GM21367 (cell line): Measurements from ENCODE around the gene TYRP1.
"Not testable (repeated sequence)": the region's sequence is repeated elsewhere in the genome, so short reads cannot be mapped to it uniquely, and the experiment has no call there.

ENCODE experiments used
- ATAC-seq: cut with Tn5 transposase; IDR thresholded peaks from one replicate; pipeline ENCODE4 v1.9.1; 2021; ENCODE audit not compliant: unreplicated experiment

The TYRP1 gene

GRCh38 chr9:12693141-12693540 is at the start of gene TYRP1:
TYRP1 (plus strand) TSS chr9:12693385; CDS start chr9:12693997, 612 bp downstream.
- ATAC-seq, result no peak

DNA sequence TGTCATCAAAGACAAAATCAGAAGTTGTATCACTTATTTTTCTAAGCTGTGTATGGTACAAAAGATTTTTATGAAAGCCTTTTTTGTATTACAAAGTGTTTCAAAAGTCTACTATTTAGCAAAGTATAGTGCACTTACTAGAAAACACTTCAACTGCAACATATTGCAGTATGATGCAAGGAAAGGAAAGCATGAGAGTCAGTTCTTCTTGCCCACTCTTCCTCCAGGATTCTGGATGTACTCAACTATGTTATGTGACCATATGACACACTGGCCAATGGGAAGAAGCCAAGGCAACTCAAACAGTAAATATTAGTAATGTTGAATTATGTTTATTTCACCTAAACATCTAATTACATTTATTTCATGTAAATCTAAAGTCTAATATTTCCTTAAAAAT is 49.5 kb upstream of the TYRP1 start:
- ATAC-seq, result no peak

DNA sequence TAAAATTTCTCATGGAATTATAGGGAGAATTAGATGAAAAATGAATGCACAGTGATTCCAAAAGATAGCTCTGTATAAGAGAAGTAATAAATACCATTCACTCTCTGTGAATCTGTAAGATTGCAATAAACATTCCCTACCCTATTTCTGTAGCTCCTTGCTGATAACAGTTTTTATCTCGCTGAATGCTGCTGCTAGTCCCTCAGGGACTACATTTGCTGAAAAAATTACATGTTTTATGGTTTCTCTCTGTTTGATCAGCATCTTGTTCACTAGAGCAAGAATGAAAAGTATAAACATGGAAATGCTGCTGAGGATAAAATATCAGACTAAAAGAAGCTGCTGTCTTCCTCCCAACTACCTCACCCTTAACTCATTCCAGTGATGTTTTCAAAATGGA is 44.3 kb upstream of the TYRP1 start:
- ATAC-seq, result no peak

- no peak for ATAC-seq
These were observed 42.1 kb upstream of the TYRP1 start for GRCh38 chr9:12651125-12651524.

DNA sequence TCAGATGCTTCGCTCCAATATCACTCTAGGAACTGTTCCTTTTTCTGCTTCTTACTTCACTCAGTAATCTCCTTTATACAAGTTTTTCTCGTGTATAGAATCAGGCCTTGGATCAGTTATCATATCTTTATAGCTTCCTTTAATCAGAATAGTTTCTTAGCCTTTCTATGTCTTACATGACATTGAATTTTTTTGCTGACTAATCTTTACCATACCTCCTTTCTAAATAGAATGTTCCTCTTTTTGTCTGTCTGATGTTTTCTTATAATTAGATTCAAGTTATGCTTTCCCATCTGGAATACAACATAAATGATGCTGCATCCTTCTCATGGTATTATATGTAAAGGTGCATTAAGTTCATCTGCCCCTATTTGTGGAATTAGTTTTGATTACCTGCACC is 40.2 kb upstream of the TYRP1 start:
- ATAC-seq, result no peak

- no peak for ATAC-seq
These were observed 36.4 kb upstream of the TYRP1 start for GRCh38 chr9:12656803-12657202.

GRCh38 chr9:12657233-12657632 is 36.0 kb upstream of the TYRP1 start:
- ATAC-seq, result no peak

- no peak for ATAC-seq
These were observed 35.2 kb upstream of the TYRP1 start for GRCh38 chr9:12657998-12658397.

- ATAC-seq, result no peak
These were observed 34.5 kb upstream of the TYRP1 start for GRCh38 chr9:12658531-12659209.

DNA sequence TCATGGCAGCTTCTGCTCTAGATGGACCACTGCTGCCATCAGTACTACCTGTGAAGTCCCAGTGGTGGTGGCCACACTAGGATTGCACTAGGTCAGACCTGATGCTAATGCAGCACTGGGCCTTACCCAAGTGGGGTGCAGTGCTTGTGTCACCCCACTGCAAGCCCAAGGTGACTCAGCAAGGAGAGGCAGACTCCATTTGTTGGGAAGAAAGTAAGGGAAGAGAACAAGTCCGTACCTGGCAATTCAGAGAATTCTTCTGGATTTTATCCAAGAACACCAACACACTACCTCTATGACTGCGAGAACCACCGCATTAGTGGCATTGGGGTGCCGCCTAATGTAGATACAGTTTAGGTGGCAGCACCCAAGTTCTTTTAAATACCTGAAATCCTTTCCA is 34.0 kb upstream of the TYRP1 start:
- ATAC-seq, result no peak

DNA sequence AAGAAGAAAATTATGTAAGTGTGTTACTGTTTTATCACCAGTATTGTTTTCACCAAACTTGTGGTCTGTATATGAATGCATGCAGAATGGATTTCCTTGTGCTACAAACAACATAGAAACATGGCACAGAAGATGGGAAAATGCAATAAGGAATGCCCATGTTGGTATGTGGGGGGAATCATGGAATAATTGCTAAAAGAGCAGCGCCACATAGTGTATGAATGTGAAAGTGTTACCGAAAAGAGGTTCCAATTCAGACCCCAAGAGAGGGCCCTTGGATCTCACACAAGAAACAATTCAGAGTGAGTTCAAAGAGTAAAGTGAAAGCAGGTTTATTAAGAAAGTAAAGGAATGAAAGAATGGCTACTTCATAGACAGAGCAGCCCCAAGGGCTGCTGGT is 26.4 kb upstream of the TYRP1 start:
- ATAC-seq, result no peak

DNA sequence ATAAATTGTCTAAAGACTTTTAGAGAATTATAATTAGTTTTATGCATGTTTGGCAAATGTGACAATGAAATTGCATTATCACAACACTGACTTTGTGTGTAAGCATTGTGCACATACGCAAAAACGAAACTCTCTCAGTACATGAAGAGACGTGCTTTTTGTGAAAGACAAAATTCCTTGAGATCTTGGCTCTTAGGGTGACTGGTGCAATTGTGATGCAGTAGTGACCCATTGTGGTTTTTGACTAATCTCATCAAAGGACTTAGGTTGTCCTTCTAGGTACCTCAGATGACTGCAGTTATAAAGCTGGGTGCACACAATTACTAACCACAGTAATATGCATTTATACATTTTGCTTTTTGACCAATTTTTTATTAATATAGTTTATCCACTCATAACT is 25.3 kb upstream of the TYRP1 start:
- ATAC-seq, result no peak

DNA sequence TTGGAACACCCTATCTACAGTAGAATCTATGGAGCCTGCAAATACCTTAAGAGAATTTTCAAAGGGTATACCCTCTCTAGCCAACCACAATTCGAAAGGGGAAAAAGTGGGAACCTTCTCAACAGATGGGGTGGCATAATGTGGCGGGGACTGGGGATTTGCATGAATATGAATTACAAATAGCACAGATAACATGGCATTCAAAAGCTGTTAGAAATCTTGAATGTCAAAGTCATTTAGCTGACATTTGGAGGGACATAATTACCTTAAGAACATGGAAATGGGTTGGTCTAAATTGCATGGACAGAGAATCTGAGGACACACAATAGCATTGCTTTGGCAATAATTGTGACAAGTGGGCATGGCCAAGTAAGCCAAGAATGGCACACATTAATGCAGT is 23.2 kb upstream of the TYRP1 start:
- no peak for ATAC-seq

DNA sequence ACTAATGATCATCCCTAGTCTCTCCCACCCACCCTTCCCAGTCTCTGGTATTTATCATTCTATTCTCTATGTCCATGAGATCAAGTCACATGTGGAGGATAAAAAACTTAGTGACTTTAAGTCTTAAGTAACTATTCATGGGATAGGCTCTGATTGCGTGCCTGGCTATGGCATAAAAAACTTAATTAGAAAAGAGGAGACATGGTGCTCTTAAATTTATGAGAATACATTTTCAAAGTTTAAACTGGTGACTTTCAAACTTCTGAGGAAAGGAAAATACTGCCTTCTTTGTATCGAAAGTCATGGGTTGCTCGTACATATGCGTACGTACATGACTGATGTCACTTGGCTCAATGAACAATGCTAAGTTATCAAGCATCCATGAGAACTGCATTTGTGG is 18.2 kb upstream of the TYRP1 start:
- ATAC-seq, result no peak

DNA sequence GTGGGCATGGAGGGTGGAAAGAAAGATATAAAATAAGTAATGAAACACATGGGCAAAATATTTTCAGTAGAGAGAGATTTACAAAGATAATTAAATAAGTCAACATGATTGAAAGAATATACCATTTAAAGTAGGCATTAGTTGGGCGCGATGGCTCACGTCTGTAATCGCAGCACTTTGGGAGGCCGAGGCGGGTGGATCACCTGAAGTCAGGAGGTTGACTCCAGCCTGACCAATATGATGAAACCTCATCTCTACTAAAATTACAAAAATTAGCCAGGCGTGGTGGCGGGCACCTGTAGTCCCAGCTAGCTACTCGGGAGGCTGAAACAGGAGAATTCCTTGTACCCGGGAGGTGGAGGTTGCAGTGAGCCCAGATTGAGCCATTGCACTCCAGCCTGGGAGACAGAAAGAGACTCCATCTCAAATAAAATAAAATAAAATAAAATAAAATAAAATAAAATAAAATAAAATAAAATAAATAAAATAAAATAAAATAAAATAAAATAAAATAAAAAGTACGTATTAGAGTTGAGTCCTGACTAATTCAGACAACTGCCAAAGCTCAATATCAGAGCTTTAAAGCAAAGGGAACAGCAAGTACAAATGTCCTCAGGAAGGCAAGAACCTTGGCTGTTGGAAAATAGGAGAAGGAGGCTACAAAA is 15.6 kb upstream of the TYRP1 start:
- not testable (repeated sequence) for ATAC-seq

- ATAC-seq, result no peak
These were observed 12.8 kb upstream of the TYRP1 start for GRCh38 chr9:12680341-12680740.

DNA sequence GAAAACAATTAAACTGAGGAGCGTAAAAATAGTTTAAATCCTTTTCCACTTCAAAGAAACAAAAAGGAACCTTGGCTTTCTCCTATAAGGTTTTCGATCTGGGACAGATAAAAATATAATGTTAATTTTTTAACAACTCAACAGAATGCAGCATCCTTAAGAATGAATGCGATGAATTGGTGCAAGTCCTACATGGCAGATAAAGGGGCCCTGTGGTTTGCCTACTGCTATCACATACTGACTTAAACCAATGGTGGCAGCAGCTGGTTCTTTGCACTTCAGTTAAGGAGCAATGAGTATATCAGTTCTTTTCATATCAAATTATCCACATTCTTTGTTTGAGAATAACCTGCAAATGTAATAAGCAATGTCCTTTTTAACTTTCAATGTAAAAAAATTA is 12.4 kb upstream of the TYRP1 start:
- ATAC-seq, result no peak

DNA sequence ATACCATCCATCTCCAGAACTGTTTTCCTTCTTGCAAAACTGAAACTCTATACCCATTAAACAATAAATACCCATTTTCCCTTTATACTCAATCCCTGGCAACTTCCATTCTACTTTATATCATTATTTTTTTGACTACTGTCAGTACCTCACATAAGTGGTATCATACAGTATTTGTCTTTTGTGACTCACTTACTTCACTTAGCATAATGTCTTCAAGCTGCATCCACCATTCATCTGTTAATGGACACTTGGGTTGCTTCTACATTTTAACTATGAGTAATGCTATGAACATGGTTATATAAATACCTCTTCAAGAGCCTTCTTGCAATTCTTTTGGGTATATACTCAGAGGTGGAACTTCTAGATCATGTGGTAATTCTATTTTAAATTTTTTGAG is 11.6 kb upstream of the TYRP1 start:
- ATAC-seq, result no peak

GRCh38 chr9:12684974-12685373 is 8.2 kb upstream of the TYRP1 start:
- no peak for ATAC-seq

DNA sequence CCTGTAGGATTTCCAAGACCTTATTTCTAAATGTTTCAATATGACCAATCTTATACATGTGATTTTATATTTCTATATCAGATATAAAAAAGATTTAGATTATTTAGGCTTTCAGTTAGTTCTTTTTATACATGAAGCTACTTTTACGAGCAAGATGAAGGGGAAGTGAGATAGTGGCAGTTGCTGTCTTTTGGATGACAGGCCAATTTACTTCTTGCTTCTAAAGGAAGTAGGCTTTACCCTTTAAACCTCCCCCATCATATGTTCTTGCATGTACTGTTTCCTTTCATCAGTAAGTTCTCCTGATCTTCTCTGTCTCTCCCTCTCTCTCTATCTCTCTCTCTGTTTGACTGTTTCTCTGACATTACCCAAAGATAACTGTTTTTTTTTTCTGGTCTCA is 4.0 kb upstream of the TYRP1 start:
- no peak for ATAC-seq

DNA sequence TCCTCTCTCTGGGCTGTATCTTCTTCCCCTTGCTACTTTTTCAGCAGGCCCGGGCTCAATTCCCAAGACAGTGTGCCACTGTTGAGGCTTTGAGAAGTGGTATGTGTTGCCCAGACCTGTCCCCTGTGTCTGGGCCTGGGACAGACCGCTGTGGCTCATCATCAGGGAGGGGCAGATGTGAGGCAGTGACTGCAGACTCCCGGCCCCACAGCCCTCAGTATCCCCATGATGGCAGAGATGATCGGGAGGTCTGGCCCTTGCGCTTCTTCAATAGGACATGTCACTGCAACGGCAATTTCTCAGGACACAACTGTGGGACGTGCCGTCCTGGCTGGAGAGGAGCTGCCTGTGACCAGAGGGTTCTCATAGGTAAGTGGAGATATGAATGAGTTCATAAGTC is 828 bp downstream of the TYRP1 start:
- ATAC-seq, result no peak

DNA sequence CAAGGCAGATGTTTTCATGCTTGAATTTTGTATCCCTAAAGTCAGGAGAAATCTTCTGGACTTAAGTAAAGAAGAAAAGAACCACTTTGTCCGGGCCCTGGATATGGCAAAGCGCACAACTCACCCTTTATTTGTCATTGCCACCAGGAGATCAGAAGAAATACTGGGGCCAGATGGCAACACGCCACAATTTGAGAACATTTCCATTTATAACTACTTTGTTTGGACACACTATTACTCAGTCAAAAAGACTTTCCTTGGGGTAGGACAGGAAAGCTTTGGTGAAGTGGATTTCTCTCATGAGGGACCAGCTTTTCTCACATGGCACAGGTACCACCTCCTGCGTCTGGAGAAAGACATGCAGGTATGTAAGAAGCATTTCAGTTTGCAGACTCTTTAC is 2.3 kb downstream of the TYRP1 start:
- no peak for ATAC-seq
